GM12878 (cell line): ENCODE measurements around the gene C1orf141. TPM values are rescaled to one million over a fixed set of nuclear protein-coding genes. Genes with fewer than 3 reads are reported as not detected.

Experiments
- ATAC-seq: fragments of 200-7000 bp; cut with Tn5 transposase; 3 replicates; pipeline ENCODE4 v1.9.1; 2020; ENCODE audit warnings: mild to moderate bottlenecking, moderate library complexity
- BruUV-seq: library from RNA; stranded (reverse); fragments of 400-500 nt; replicated peaks from 2 replicates; lab custom pipeline; 2021; lab: Mats Ljungman, UMichigan
- CTCF ChIA-PET: fragments of 300-600 bp; sonication (Branson Sonifier 250); formaldehyde crosslinking; extraction: SDS; loops from one replicate; lab custom pipeline; 2021; ENCODE audit warnings: inconsistent platforms; lab: Yijun Ruan, JAX
- POLR2A ChIA-PET: fragments of 350-600 bp; formaldehyde crosslinking; extraction: SDS; loops from one replicate; lab custom pipeline; 2021; ENCODE audit warnings: inconsistent platforms; lab: Charles Lee
- RAD21 ChIA-PET: fragments of 300-600 bp; sonication (Branson Sonifier 250); formaldehyde crosslinking; loops from one replicate; lab custom pipeline; 2023; ENCODE audit warnings: antibody characterized with exemption; ENCODE audit not compliant: unreplicated experiment; lab: Charles Lee
- SMC1A ChIA-PET: fragments of 300-600 bp; sonication (Branson Sonifier 250); formaldehyde crosslinking; loops from one replicate; lab custom pipeline; 2023; ENCODE audit not compliant: unreplicated experiment, uncharacterized antibody; lab: Charles Lee
- DNase-seq: peaks from one replicate; pipeline ENCODE4 v3.0.0-alpha.2; 2011; ENCODE audit warnings: low read depth, low spot score
- FAIRE-seq: peaks from 3 replicates; lab custom pipeline; 2011; peaks lifted over from hg19 to GRCh38; lab: Jason Lieb, UNC
- H2AFZ ChIP-seq: 2 replicates; pipeline ENCODE4 v1.6.0; 2011; ENCODE audit warnings: low read depth, low read length, control low read depth; ENCODE audit not compliant: control insufficient read depth
- H3K27ac ChIP-seq: 2 replicates; pipeline ENCODE4 v1.5.1; 2011; ENCODE audit warnings: control low read depth; ENCODE audit not compliant: control insufficient read depth, insufficient read depth
- H3K27me3 ChIP-seq, 2 experiments: replicated peaks in 1 of 2; 2 replicates each; pipeline versions ENCODE4 v1.6.0 to v1.6.1; 2011; ENCODE audit warnings: low read length in 1 of 2; ENCODE audit not compliant: control insufficient read depth in 2 of 2, insufficient read depth in 2 of 2
- H3K36me3 ChIP-seq, 2 experiments: 2 replicates each; pipeline ENCODE4 v1.5.1; 2011; ENCODE audit warnings: low read length in 1 of 2; ENCODE audit not compliant: control insufficient read depth in 2 of 2, insufficient read depth in 2 of 2
- H3K4me1 ChIP-seq: 2 replicates; pipeline ENCODE4 v1.6.1; 2011; ENCODE audit warnings: mild to moderate bottlenecking, low read length, moderate library complexity, mixed read lengths; ENCODE audit not compliant: control insufficient read depth, insufficient read depth
- H3K4me2 ChIP-seq: 2 replicates; pipeline ENCODE4 v1.6.0; 2011; ENCODE audit warnings: control low read depth; ENCODE audit not compliant: control insufficient read depth, insufficient read depth
- H3K4me3 ChIP-seq: fragments of 200-600 bp; sonication (generic); 2 replicates; pipeline ENCODE4 v1.5.1; 2016
- H3K79me2 ChIP-seq: 2 replicates; pipeline ENCODE4 v1.6.0; 2011; ENCODE audit warnings: low read length; ENCODE audit not compliant: control insufficient read depth, insufficient read depth
- H3K9ac ChIP-seq: 2 replicates; pipeline ENCODE4 v1.8.0; 2011; ENCODE audit warnings: low read length, control low read depth, mixed read lengths; ENCODE audit not compliant: control insufficient read depth, insufficient read depth
- H3K9me3 ChIP-seq: replicated peaks from 3 replicates; pipeline ENCODE4 v1.5.1; 2011; ENCODE audit warnings: mild to moderate bottlenecking, low read length; ENCODE audit not compliant: control insufficient read depth, insufficient read depth
- H4K20me1 ChIP-seq: 2 replicates; pipeline ENCODE4 v1.6.0; 2011; ENCODE audit not compliant: control insufficient read depth, insufficient read depth
- BCLAF1 ChIP-seq: fragments of 450-650 bp; IDR thresholded peaks from 2 replicates; pipeline ENCODE4 v1.6.1; 2017; ENCODE audit warnings: antibody characterized with exemption, mild to moderate bottlenecking, moderate library complexity
- BRCA1 ChIP-seq: IDR thresholded peaks from 2 replicates; pipeline ENCODE4 v1.6.1; 2011; ENCODE audit warnings: low read depth, low read length, improper control_type of control experiment
- CBX3 ChIP-seq: fragments of 200-600 bp; sonication (generic); IDR thresholded peaks from 2 replicates; pipeline ENCODE4 v1.6.1; 2016; ENCODE audit warnings: low read depth, borderline replicate concordance
- CHD2 ChIP-seq: IDR thresholded peaks from 2 replicates; pipeline ENCODE4 v1.6.1; 2011; ENCODE audit warnings: low read depth, low read length, improper control_type of control experiment, borderline replicate concordance
- CREM ChIP-seq: IDR thresholded peaks from 2 replicates; pipeline ENCODE4 v1.6.1; 2014; ENCODE audit warnings: antibody characterized with exemption, low read depth
- CTCF ChIP-seq, 3 experiments: IDR thresholded peaks in 2 of 3; conservative IDR thresholded peaks in 1 of 3; 2 replicates each; pipeline ENCODE4 v1.5.1; 2011; ENCODE audit warnings: low read depth in 3 of 3, low read length in 3 of 3, mild to moderate bottlenecking in 3 of 3, control low read depth in 2 of 3, moderate library complexity in 2 of 3, inconsistent platforms in 1 of 3, mixed read lengths in 1 of 3; ENCODE audit not compliant: control insufficient read depth in 2 of 3, insufficient read depth in 1 of 3; ENCODE audit errors: extremely low read depth in 1 of 3
- NFXL1 ChIP-seq: fragments of 450-650 bp; IDR thresholded peaks from 2 replicates; pipeline ENCODE4 v1.6.1; 2017; ENCODE audit warnings: antibody characterized with exemption, mild to moderate bottlenecking, borderline replicate concordance
- RBBP5 ChIP-seq: fragments of 200-600 bp; sonication (generic); conservative IDR thresholded peaks from 2 replicates; pipeline ENCODE4 v1.6.1; 2016
- SMAD5 ChIP-seq: IDR thresholded peaks from 2 replicates; pipeline ENCODE4 v1.6.1; 2016; ENCODE audit warnings: antibody characterized with exemption, low read depth
- TARDBP ChIP-seq: IDR thresholded peaks from 2 replicates; pipeline ENCODE4 v1.6.1; 2016; ENCODE audit warnings: borderline replicate concordance
- ZBTB40 ChIP-seq: fragments of 450-650 bp; IDR thresholded peaks from 2 replicates; pipeline ENCODE4 v1.6.1; 2016; ENCODE audit warnings: mild to moderate bottlenecking, moderate library complexity, borderline replicate concordance
- ZNF24 ChIP-seq: fragments of 450-650 bp; IDR thresholded peaks from 2 replicates; pipeline ENCODE4 v1.6.1; 2017; ENCODE audit warnings: antibody characterized with exemption, mild to moderate bottlenecking
- WGBS: methylation state at CpG from one replicate; pipeline ENCODE4 v1.1.6; 2016; ENCODE audit warnings: low lambda C conversion rate; ENCODE audit not compliant: insufficient replicate concordance, insufficient coverage; ENCODE audit errors: missing lambda C conversion rate; 5-methylcytosine and 5-hydroxymethylcytosine counted together
- in situ Hi-C: fragments of 300-500 bp; cut with MboI; formaldehyde crosslinking; loops from 9 replicates; pipeline ENCODE4 v1.14.3; 2018; ENCODE audit warnings: mixed read lengths
- intact Hi-C: fragments of 100-400 bp; cut with micrococcal nuclease; formaldehyde crosslinking; loops from one replicate; pipeline ENCODE4 v1.14.2; 2022; ENCODE audit not compliant: unreplicated experiment
- polyA plus RNA-seq, 11 experiments: library from polyadenylated mRNA; depleted of rRNA in 4 of 11; unstranded in 6 of 11; stranded (reverse) in 5 of 11; fragments of >200 nt; fragmentation: Nextera tagmentation in 4 of 11; fragmentation: Illumina TruSeq in 1 of 11; extraction: Ambion mirVana in 4 of 11; extraction: Trizol in 1 of 11; gene quantifications; 1 replicate in 1 of 11; 2 replicates in 10 of 11; pipeline versions ENCODE4 v1.2.1 to v1.2.3, GENCODE V29; 2011 to 2016; ENCODE audit warnings: inconsistent platforms in 2 of 11, missing spikeins in 2 of 11, low read depth in 1 of 11
- total RNA-seq, 4 experiments: library from RNA; depleted of rRNA in 3 of 4; stranded (reverse); fragments of >200 nt in 3 of 4; fragmentation: Illumina TruSeq in 1 of 4; extraction: Trizol in 1 of 4; gene quantifications; 2 replicates each; pipeline versions ENCODE4 v1.2.1 to v1.2.3, GENCODE V29; 2013 to 2021

C1orf141 gene
- total and polyA plus RNA-seq, 10 of the 15 experiments (the other 5 are each of a cell fraction or from before 2014, with no cell fraction given): not detected

GRCh38 chr1:67140460-67140859 is 5.7 kb upstream of the C1orf141 start (continued):
- TF ChIP-seq BCLAF1 (no peak), CTCF (IDR thresholded peaks at IDR 0.05 in 2 of 3, conservative IDR thresholded peaks at IDR 0.05 in 1 of 3; ENCODE audit: control insufficient read depth in 2 of 3, extremely low read depth in 1 of 3, insufficient read depth in 1 of 3, low read depth in 3 of 3, low read length in 3 of 3) (no peak), CREM (no peak)

- POLR2A ChIA-PET: no interaction called here
- in situ Hi-C loops: no loop called here
Measured at GRCh38 chr1:67138813-67139499, 4.2 kb upstream of the C1orf141 start.

More at GRCh38 chr1:67138813-67139499, 4.2 kb upstream of the C1orf141 start:
- H3K4me1 ChIP-seq: 0 out of 2 replicates have a peak, but pooled peaks cover under 1% of the 10 kb centered on the region
- FAIRE-seq (no peak), DNase-seq (no peak), ATAC-seq (no peak)
- intact Hi-C loops: no loop called here
- H3K36me3 ChIP-seq: no peaks in the 10 kb centered on the region
- H3K4me2 ChIP-seq: no peak overlapping the region
- H3K27me3 ChIP-seq: 0 out of 4 replicates have a peak, but pooled peaks cover 0 to 2% of the 10 kb centered on the region in 2 experiments
- no peak overlapping the region for H2AFZ ChIP-seq
- ChIA-PET CTCF (interaction anchor here (2.9 to 5.4 kb wide), 2 partner anchors 10 to 74 kb away, joined by 13 to 46 read pairs; no protein-coding TSS in a partner anchor), RAD21 (interaction anchor here (0.8 kb wide), 1 partner anchor 11 kb away, joined by 3 read pairs; no protein-coding TSS in a partner anchor), SMC1A (interaction anchor here (0.9 to 2.0 kb wide), 2 partner anchors 10 to 74 kb away, joined by 3 to 7 read pairs; no protein-coding TSS in a partner anchor)
- H3K4me3 ChIP-seq: no peak overlapping the region
- no TSS peak for BruUV-seq
- H3K9me3 ChIP-seq: no peaks in the 10 kb centered on the region
- 13% methylated on average over 3 of the region's 3 CpGs for WGBS
- no peak overlapping the region for H3K9ac ChIP-seq
- H3K27ac ChIP-seq: no peak overlapping the region
- no peaks in the 10 kb centered on the region; the same call in 1 of the 2 replicates for H4K20me1 ChIP-seq
- H3K79me2 ChIP-seq: no peaks in the 10 kb centered on the region
- TF ChIP-seq CBX3: no peak
- no peak for TF ChIP-seq TARDBP
- no peak for TF ChIP-seq CHD2
- TF ChIP-seq NFXL1: no peak
- TF ChIP-seq ZBTB40: no peak
- TF ChIP-seq BRCA1: no peak
- no peak for TF ChIP-seq ZNF24
- TF ChIP-seq RBBP5: no peak
- TF ChIP-seq SMAD5: no peak
